SK-N-SH (cell line): ENCODE results near the gene UBTD2. TPM values are rescaled to one million over a fixed set of nuclear protein-coding genes. Genes with fewer than 3 reads are reported as not detected.

ENCODE experiments used
- CTCF ChIA-PET: fragments of 300-600, 350-600 bp; formaldehyde crosslinking; extraction: SDS; loops from one replicate; lab custom pipeline; 2021; lab: Yijun Ruan, JAX
- POLR2A ChIA-PET: fragments of 350-600 bp; sonication (Branson Sonifier 250); formaldehyde crosslinking; extraction: SDS; loops from one replicate; lab custom pipeline; 2020; ENCODE audit warnings: antibody characterized with exemption, inconsistent platforms; lab: Yijun Ruan, JAX
- DNase-seq: peaks from one replicate; pipeline ENCODE4 v3.0.0; 2012
- H2AFZ ChIP-seq: fragments of 200-600 bp; sonication (generic); 2 replicates; pipeline ENCODE4 v1.8.1; 2016; ENCODE audit warnings: antibody characterized with exemption, mild to moderate bottlenecking, low read depth
- H3F3A ChIP-seq: fragments of 200-600 bp; sonication (generic); replicated peaks from 2 replicates; pipeline ENCODE3; 2016; ENCODE audit warnings: antibody characterized with exemption, mild to moderate bottlenecking; ENCODE audit not compliant: insufficient read depth
- H3K27ac ChIP-seq, 2 experiments: fragments of 200-500 bp in 1 of 2; fragments of 200-600 bp in 1 of 2; sonication (Bioruptor generic) in 1 of 2; sonication (generic), shearing (Covaris generic) in 1 of 2; 2 replicates each; pipeline versions ENCODE4 v1.5.1 to v1.6.1; 2014 to 2016; ENCODE audit warnings: low read depth in 2 of 2, inconsistent platforms in 1 of 2, low read length in 1 of 2, mild to moderate bottlenecking in 1 of 2, mixed read lengths in 1 of 2
- H3K27me3 ChIP-seq: fragments of 200-600 bp; sonication (generic), shearing (Covaris generic); 2 replicates; pipeline ENCODE4 v1.6.1; 2016; ENCODE audit warnings: mixed run types; ENCODE audit not compliant: insufficient read depth
- H3K36me3 ChIP-seq, 2 experiments: fragments of 200-500 bp in 1 of 2; fragments of 200-600 bp in 1 of 2; sonication (Bioruptor generic) in 1 of 2; sonication (generic) in 1 of 2; replicated peaks in 1 of 2; 2 replicates each; pipeline versions ENCODE3 to v1.5.1; 2014 to 2016; ENCODE audit warnings: low read length in 1 of 2, mild to moderate bottlenecking in 1 of 2; ENCODE audit not compliant: insufficient read depth in 2 of 2, control insufficient read depth in 1 of 2
- H3K4me1 ChIP-seq, 2 experiments: fragments of 200-500 bp in 1 of 2; fragments of 200-600 bp in 1 of 2; sonication (Bioruptor generic) in 1 of 2; sonication (generic), shearing (Covaris generic) in 1 of 2; 2 replicates each; pipeline versions ENCODE4 v1.5.1 to v1.6.1; 2014 to 2016; ENCODE audit warnings: low read depth in 1 of 2, low read length in 1 of 2, mixed run types in 1 of 2; ENCODE audit not compliant: insufficient read depth in 2 of 2, control insufficient read depth in 1 of 2
- H3K4me2 ChIP-seq: fragments of 200-600 bp; sonication (generic), shearing (Covaris generic); 2 replicates; pipeline ENCODE4 v1.6.1; 2017; ENCODE audit warnings: mixed run types
- H3K4me3 ChIP-seq, 2 experiments: fragments of 200-500 bp in 1 of 2; fragments of 200-600 bp in 1 of 2; sonication (Bioruptor generic) in 1 of 2; sonication (generic), shearing (Covaris generic) in 1 of 2; 2 replicates each; pipeline versions ENCODE4 v1.5.1 to v1.8.1; 2014 to 2016; ENCODE audit warnings: low read depth in 2 of 2, inconsistent platforms in 1 of 2, low read length in 1 of 2, mild to moderate bottlenecking in 1 of 2, mixed read lengths in 1 of 2, moderate library complexity in 1 of 2
- H3K79me2 ChIP-seq: fragments of 200-600 bp; sonication (generic); 2 replicates; pipeline ENCODE4 v1.8.1; 2017; ENCODE audit warnings: mild to moderate bottlenecking; ENCODE audit not compliant: insufficient read depth
- H3K9ac ChIP-seq: fragments of 200-600 bp; sonication (generic); 2 replicates; pipeline ENCODE4 v1.6.1; 2017; ENCODE audit warnings: mixed run types
- H3K9me2 ChIP-seq: fragments of 200-600 bp; sonication (generic); 2 replicates; pipeline ENCODE4 v1.6.1; 2017; ENCODE audit warnings: mixed run types
- H3K9me3 ChIP-seq: fragments of 200-600 bp; sonication (generic); 2 replicates; pipeline ENCODE4 v1.6.1; 2017; ENCODE audit warnings: mixed run types, mild to moderate bottlenecking, moderate library complexity
- H4K20me1 ChIP-seq: fragments of 200-600 bp; sonication (generic); 2 replicates; pipeline ENCODE4 v1.6.1; 2017; ENCODE audit warnings: mild to moderate bottlenecking, mixed run types; ENCODE audit not compliant: insufficient read depth
- CHD2 ChIP-seq: fragments of 150-350 bp; IDR thresholded peaks from 2 replicates; pipeline ENCODE4 v1.6.1; 2018; ENCODE audit warnings: low read length; ENCODE audit not compliant: partially characterized antibody
- EZH2phosphoT487 ChIP-seq: fragments of 200-600 bp; sonication (generic); IDR thresholded peaks from 2 replicates; pipeline ENCODE4 v1.6.1; 2017; ENCODE audit warnings: low read depth, mixed run types, mild to moderate bottlenecking, antibody characterized with exemption, moderate library complexity, borderline replicate concordance
- FOXJ3 ChIP-seq: sonication (generic); formaldehyde crosslinking; IDR thresholded peaks from 2 replicates; pipeline ENCODE4 v1.5.1; 2020; ENCODE audit warnings: mild to moderate bottlenecking, missing genetic modification reagents
- GATA2 ChIP-seq: sonication (generic); formaldehyde crosslinking; IDR thresholded peaks from 2 replicates; pipeline ENCODE4 v1.5.0; 2020; ENCODE audit warnings: mild to moderate bottlenecking, missing genetic modification reagents
- IRF3 ChIP-seq: fragments of 150-350 bp; IDR thresholded peaks from 2 replicates; pipeline ENCODE4 v1.6.1; 2016; ENCODE audit warnings: mild to moderate bottlenecking, low read depth, low read length
- NRF1 ChIP-seq: IDR thresholded peaks from 2 replicates; pipeline ENCODE4 v1.6.1; 2012; ENCODE audit warnings: low read depth, mild to moderate bottlenecking, low read length
- POLR2AphosphoS5 ChIP-seq: IDR thresholded peaks from 2 replicates; pipeline ENCODE4 v1.6.1; 2012; ENCODE audit warnings: low read depth, low read length
- RFX5 ChIP-seq: IDR thresholded peaks from 2 replicates; pipeline ENCODE4 v1.6.1; 2012; ENCODE audit warnings: mild to moderate bottlenecking, improper control_type of control experiment, low read length
- ZBTB33 ChIP-seq: IDR thresholded peaks from 2 replicates; pipeline ENCODE4 v1.4.0; 2012; ENCODE audit warnings: low read depth, borderline replicate concordance
- WGBS: methylation state at CpG from one replicate; pipeline ENCODE4 v1.1.6; 2017; ENCODE audit warnings: low lambda C conversion rate; 5-methylcytosine and 5-hydroxymethylcytosine counted together
- polyA plus RNA-seq, 3 experiments: library from polyadenylated mRNA; depleted of rRNA; stranded (reverse); fragments of >200 nt; gene quantifications; 2 replicates each; pipeline ENCODE4 v1.2.3, GENCODE V29; 2012
- TF ChIP-seq, protein P1 (sequence below): IDR thresholded peaks from 2 replicates; pipeline ENCODE4 v1.6.1; 2012; ENCODE audit warnings: mild to moderate bottlenecking, low read depth, low read length, moderate library complexity
- TF ChIP-seq, protein P2 (sequence below): IDR thresholded peaks from 2 replicates; pipeline ENCODE4 v1.4.0; 2012; ENCODE audit warnings: low read depth, borderline replicate concordance
- TF ChIP-seq, protein P3 (sequence below): fragments of 200-600 bp; sonication (generic); IDR thresholded peaks from 2 replicates; pipeline ENCODE4 v1.6.1; 2017; ENCODE audit warnings: antibody characterized with exemption, mild to moderate bottlenecking, moderate library complexity

The UBTD2 gene
- polyA plus RNA-seq, 1 of the 3 experiments (the other 2 are of a cell fraction): 13.8 TPM

DNA sequence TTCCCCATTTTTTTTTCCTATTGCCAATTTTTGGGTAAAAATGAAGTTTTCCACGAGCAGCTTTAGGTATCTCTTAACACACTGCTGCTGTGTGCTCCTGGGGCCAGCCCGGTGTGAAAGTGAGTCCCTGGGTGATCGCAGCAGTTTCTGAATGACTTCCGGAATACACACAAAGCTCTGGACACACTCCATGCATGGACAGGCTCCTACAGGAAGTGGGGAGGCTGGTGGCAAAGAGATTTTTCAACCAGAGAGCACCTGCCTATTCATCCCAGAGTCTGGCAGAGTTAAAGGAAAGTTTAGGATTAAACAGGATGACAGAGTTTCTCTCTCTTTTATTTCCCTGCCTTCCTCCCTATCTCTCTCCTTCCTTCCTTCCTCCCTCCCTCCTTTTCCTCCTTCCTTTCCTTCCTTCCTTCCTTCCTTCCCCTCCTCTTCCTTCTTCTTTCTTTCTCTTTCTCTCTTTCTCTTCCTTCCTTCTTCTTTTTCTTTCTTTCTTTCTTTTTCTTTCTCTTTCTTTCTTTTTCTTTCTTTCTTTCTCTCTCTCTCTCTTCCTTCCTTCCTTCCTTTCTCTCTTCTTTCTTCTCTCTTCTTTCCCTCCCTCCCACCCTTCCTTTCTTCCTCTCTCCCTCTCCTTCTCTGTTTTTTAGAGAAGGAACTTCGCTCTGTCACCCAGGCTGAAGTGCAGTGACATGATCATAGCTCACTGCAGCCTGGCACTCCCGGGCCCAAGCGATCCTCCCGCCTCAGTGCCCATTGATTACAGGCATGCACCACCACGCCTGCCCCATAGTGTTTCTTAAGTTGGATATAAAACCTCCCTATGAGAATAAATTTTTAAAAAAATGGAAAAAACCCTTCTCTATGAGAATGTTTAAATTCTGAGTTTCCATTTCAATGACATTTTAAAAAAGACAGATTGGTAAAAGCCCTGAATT lies 38.7 kb upstream of the UBTD2 start:
- Histone ChIP-seq H3K27me3 (no peaks in the 10 kb centered on the region), H3K9me2 (no peaks in the 10 kb centered on the region), H3K4me1 (peaks cover 0 to 2% of the 10 kb centered on the region in 2 experiments; a peak in 1 of 4 replicates), H2AFZ (no peak overlapping the region), H3K4me2 (no peak overlapping the region), H3K4me3 (no peak overlapping the region), H3K79me2 (no peaks in the 10 kb centered on the region), H3F3A (peaks cover 6% of the 10 kb centered on the region), H3K9ac (no peak overlapping the region), H4K20me1 (no peaks in the 10 kb centered on the region), H3K9me3 (no peaks in the 10 kb centered on the region), H3K27ac (no peak overlapping the region), H3K36me3 (no peaks in the 10 kb centered on the region)
- TF ChIP-seq EZH2phosphoT487 (no peak), RFX5 (no peak), CHD2 (no peak), FOXJ3 (CRISPR knock-in tag) (no peak), NRF1 (no peak), GATA2 (CRISPR knock-in tag) (no peak)
- TF ChIP-seq, protein P1, sequence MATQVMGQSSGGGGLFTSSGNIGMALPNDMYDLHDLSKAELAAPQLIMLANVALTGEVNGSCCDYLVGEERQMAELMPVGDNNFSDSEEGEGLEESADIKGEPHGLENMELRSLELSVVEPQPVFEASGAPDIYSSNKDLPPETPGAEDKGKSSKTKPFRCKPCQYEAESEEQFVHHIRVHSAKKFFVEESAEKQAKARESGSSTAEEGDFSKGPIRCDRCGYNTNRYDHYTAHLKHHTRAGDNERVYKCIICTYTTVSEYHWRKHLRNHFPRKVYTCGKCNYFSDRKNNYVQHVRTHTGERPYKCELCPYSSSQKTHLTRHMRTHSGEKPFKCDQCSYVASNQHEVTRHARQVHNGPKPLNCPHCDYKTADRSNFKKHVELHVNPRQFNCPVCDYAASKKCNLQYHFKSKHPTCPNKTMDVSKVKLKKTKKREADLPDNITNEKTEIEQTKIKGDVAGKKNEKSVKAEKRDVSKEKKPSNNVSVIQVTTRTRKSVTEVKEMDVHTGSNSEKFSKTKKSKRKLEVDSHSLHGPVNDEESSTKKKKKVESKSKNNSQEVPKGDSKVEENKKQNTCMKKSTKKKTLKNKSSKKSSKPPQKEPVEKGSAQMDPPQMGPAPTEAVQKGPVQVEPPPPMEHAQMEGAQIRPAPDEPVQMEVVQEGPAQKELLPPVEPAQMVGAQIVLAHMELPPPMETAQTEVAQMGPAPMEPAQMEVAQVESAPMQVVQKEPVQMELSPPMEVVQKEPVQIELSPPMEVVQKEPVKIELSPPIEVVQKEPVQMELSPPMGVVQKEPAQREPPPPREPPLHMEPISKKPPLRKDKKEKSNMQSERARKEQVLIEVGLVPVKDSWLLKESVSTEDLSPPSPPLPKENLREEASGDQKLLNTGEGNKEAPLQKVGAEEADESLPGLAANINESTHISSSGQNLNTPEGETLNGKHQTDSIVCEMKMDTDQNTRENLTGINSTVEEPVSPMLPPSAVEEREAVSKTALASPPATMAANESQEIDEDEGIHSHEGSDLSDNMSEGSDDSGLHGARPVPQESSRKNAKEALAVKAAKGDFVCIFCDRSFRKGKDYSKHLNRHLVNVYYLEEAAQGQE: no peak
- WGBS: 74% methylated on average over 9 of the region's 9 CpGs
- CTCF ChIA-PET: interaction anchor here (1.5 kb wide), 1 partner anchor 29 kb away, joined by 4 read pairs; no protein-coding TSS in a partner anchor
- POLR2A ChIA-PET: no interaction called here
- no peak for DNase-seq

DNA sequence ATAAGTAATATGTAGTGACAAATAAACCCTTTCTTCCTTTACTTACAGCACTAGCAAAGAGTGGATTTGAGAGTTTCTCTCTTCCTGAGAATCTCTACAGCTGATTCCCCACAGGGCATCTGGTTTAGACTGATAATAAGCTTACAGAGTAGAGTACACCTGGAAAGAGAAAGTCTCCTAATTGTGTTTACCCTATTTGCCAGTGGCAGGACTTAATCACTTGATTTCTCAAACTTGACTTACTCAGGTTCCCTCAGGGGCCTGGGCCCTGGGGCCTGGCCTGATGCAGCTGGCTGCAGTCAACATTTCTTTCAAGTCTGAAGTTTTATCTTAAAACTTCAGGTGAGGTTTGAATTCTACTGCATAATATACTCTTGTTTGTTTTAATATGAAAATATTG lies 38.0 kb upstream of the UBTD2 start:
- H3K9ac ChIP-seq: no peak overlapping the region
- H3K36me3 ChIP-seq: no peaks in the 10 kb centered on the region
- H3K79me2 ChIP-seq: no peaks in the 10 kb centered on the region
- no peaks in the 10 kb centered on the region for H3K27me3 ChIP-seq
- no peaks in the 10 kb centered on the region for H4K20me1 ChIP-seq
- H3K4me2 ChIP-seq: no peak overlapping the region
- no peak overlapping the region for H2AFZ ChIP-seq
- H3K9me3 ChIP-seq: no peaks in the 10 kb centered on the region
- DNase-seq: no peak
- H3K27ac ChIP-seq: no peak overlapping the region
- H3K4me1 ChIP-seq: peaks cover 0 to 2% of the 10 kb centered on the region in 2 experiments; a peak in 1 of 4 replicates
- H3F3A ChIP-seq: peaks cover 6% of the 10 kb centered on the region
- POLR2A ChIA-PET: no interaction called here
- no peak overlapping the region for H3K4me3 ChIP-seq
- no peaks in the 10 kb centered on the region for H3K9me2 ChIP-seq
- CTCF ChIA-PET: no interaction called here
- no peak for TF ChIP-seq FOXJ3 (CRISPR knock-in tag)
- TF ChIP-seq, protein P2, sequence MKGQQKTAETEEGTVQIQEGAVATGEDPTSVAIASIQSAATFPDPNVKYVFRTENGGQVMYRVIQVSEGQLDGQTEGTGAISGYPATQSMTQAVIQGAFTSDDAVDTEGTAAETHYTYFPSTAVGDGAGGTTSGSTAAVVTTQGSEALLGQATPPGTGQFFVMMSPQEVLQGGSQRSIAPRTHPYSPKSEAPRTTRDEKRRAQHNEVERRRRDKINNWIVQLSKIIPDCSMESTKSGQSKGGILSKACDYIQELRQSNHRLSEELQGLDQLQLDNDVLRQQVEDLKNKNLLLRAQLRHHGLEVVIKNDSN: no peak
- no peak for TF ChIP-seq RFX5
- TF ChIP-seq, protein P3, sequence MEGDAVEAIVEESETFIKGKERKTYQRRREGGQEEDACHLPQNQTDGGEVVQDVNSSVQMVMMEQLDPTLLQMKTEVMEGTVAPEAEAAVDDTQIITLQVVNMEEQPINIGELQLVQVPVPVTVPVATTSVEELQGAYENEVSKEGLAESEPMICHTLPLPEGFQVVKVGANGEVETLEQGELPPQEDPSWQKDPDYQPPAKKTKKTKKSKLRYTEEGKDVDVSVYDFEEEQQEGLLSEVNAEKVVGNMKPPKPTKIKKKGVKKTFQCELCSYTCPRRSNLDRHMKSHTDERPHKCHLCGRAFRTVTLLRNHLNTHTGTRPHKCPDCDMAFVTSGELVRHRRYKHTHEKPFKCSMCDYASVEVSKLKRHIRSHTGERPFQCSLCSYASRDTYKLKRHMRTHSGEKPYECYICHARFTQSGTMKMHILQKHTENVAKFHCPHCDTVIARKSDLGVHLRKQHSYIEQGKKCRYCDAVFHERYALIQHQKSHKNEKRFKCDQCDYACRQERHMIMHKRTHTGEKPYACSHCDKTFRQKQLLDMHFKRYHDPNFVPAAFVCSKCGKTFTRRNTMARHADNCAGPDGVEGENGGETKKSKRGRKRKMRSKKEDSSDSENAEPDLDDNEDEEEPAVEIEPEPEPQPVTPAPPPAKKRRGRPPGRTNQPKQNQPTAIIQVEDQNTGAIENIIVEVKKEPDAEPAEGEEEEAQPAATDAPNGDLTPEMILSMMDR: no peak
- no peak for TF ChIP-seq ZBTB33
- TF ChIP-seq POLR2AphosphoS5: no peak
- TF ChIP-seq IRF3: no peak
